ENCODE data around the gene BDKRB1. TPM values are rescaled to one million over a fixed set of nuclear protein-coding genes. Genes with fewer than 3 reads are reported as not detected.
A peak's percentile ranks its signal among the peaks of the same experiment; 100 is the strongest.

The BDKRB1 gene
- total RNA-seq, 6 experiments from 2014 or later, result 0.31 TPM; not detected in 5

GRCh38 chr14:96303981-96304380, 48.0 kb downstream of the BDKRB1 start:
- WGBS (ENCODE audit: insufficient coverage, low coverage, low lambda C conversion rate, missing lambda C conversion rate), result 100% methylated on average over 3 of the region's 3 CpGs
- TF ChIP-seq CTCF (IDR thresholded peaks at IDR 0.05), result no peak
- no peaks in the 10 kb centered on the region for H3K9me3 ChIP-seq
- no peak for DNase-seq
- ATAC-seq, result no peak
- H3K36me3 ChIP-seq, result peaks cover 0 to 52% (median 21%) of the 10 kb centered on the region in 4 donors
- intact Hi-C loops (cut with DNase I), result loop anchor here in 1 of 2 donors (5.0 kb wide), 1 partner anchor 118 kb away; no protein-coding TSS in a partner anchor
- no peaks in the 10 kb centered on the region for H3K27me3 ChIP-seq
- no peak overlapping the region for H3K4me3 ChIP-seq
- no peak overlapping the region for H3K27ac ChIP-seq
- peaks cover 0 to 11% (median 3%) of the 10 kb centered on the region in 4 donors for H3K4me1 ChIP-seq

GRCh38 chr14:96304956-96305355, 48.9 kb downstream of the BDKRB1 start:
- H3K4me1 ChIP-seq, result peaks cover 0 to 17% (median 6%) of the 10 kb centered on the region in 4 donors
- ATAC-seq (no peak), DNase-seq (no peak)
- H3K27me3 ChIP-seq, result no peaks in the 10 kb centered on the region
- H3K36me3 ChIP-seq, result peaks cover 0 to 52% (median 21%) of the 10 kb centered on the region in 4 donors
- TF ChIP-seq POLR2A (IDR thresholded peaks at IDR 0.05), result no peak
- no peak for TF ChIP-seq CTCF (IDR thresholded peaks at IDR 0.05)
- H3K9me3 ChIP-seq, result no peaks in the 10 kb centered on the region
- intact Hi-C loops (cut with DNase I), result loop anchor here in 1 of 2 donors (5.0 kb wide), 1 partner anchor 117 kb away; no protein-coding TSS in a partner anchor
- 83% methylated on average over 4 of the region's 9 CpGs for WGBS (ENCODE audit: insufficient coverage, low coverage, low lambda C conversion rate, missing lambda C conversion rate)
- H3K27ac ChIP-seq, result no peak overlapping the region
- no peak overlapping the region for H3K4me3 ChIP-seq

GRCh38 chr14:96307434-96307833, 51.4 kb downstream of the BDKRB1 start:
- Histone ChIP-seq H3K9me3 (no peaks in the 10 kb centered on the region), H3K36me3 (peaks cover 0 to 36% (median 14%) of the 10 kb centered on the region in 4 donors), H3K27me3 (no peaks in the 10 kb centered on the region), H3K4me1 (peaks cover 0 to 28% (median 10%) of the 10 kb centered on the region in 4 donors), H3K27ac (no peak overlapping the region), H3K4me3 (no peak overlapping the region)
- ATAC-seq (no peak), DNase-seq (no peak)
- WGBS (ENCODE audit: insufficient coverage, low coverage, low lambda C conversion rate, missing lambda C conversion rate), result 67% methylated on average over 3 of the region's 4 CpGs
- intact Hi-C loops (cut with DNase I), result no loop called here
- no peak for TF ChIP-seq CTCF (IDR thresholded peaks at IDR 0.05)
- no peak for TF ChIP-seq POLR2A (IDR thresholded peaks at IDR 0.05)

GRCh38 chr14:96309133-96309895, 53.3 kb downstream of the BDKRB1 start:
- TF ChIP-seq POLR2A (IDR thresholded peaks at IDR 0.05), result peak; percentile 47
- no peak for TF ChIP-seq CTCF (IDR thresholded peaks at IDR 0.05)
- intact Hi-C loops (cut with DNase I), result no loop called here
- H3K27me3 ChIP-seq, result no peaks in the 10 kb centered on the region
- DNase-seq (peak in 1 of 3 donors; percentile 38), ATAC-seq (peak; percentile 93 to 97 (median 96))
- 27% methylated on average over 8 of the region's 8 CpGs for WGBS (ENCODE audit: insufficient coverage, low coverage, low lambda C conversion rate, missing lambda C conversion rate)
- peak overlapping the region in 2 of 3 donors; percentile 1 to 16 for H3K4me3 ChIP-seq
- peaks cover 0 to 28% (median 10%) of the 10 kb centered on the region in 4 donors for H3K4me1 ChIP-seq
- no peaks in the 10 kb centered on the region for H3K9me3 ChIP-seq
- peak overlapping the region; percentile 56 to 77 (median 64) for H3K27ac ChIP-seq
- H3K36me3 ChIP-seq, result peaks cover 0 to 29% (median 9%) of the 10 kb centered on the region in 4 donors
